ENCODE measurements around the gene ACACB.

- no peak for TF ChIP-seq CTCF (IDR thresholded peaks at IDR 0.05)
- peak in 2 of 4 donors; percentile 9 to 14 for TF ChIP-seq POLR2AphosphoS5 (IDR thresholded peaks at IDR 0.05)
- TF ChIP-seq POLR2A (IDR thresholded peaks at IDR 0.05) = no peak
- no peak for TF ChIP-seq EP300 (IDR thresholded peaks at IDR 0.05)
These were observed 10.4 kb downstream of the ACACB start for GRCh38 chr12:109126784-109127183.
